Osteoblast (primary cell): Measurements from ENCODE around the gene AKT1S1. TPM values are rescaled to one million over a fixed set of nuclear protein-coding genes. Genes with fewer than 3 reads are reported as not detected.

Experiments
- DNase-seq: peaks from one replicate; pipeline ENCODE4 v3.0.0; 2011; ENCODE audit warnings: low spot score, mixed read lengths; ENCODE audit not compliant: insufficient read length; ENCODE audit errors: missing footprints
- H2AFZ ChIP-seq: 2 replicates; pipeline ENCODE4 v1.6.0; 2011; ENCODE audit warnings: mild to moderate bottlenecking, low read length
- H3K27ac ChIP-seq: 2 replicates; pipeline ENCODE4 v1.5.1; 2011; ENCODE audit warnings: mild to moderate bottlenecking, low read depth, low read length, moderate library complexity
- H3K27me3 ChIP-seq: 2 replicates; pipeline ENCODE4 v1.6.0; 2012; ENCODE audit warnings: mild to moderate bottlenecking, control low read depth, inconsistent platforms, low read length, moderate library complexity; ENCODE audit not compliant: insufficient read depth
- H3K36me3 ChIP-seq: 2 replicates; pipeline ENCODE4 v1.5.1; 2011; ENCODE audit warnings: mild to moderate bottlenecking, low read length, control low read depth, moderate library complexity; ENCODE audit not compliant: insufficient read depth
- H3K4me1 ChIP-seq: 2 replicates; pipeline ENCODE4 v1.5.1; 2011; ENCODE audit warnings: mild to moderate bottlenecking, low read length, control low read depth, moderate library complexity; ENCODE audit not compliant: insufficient read depth
- H3K4me2 ChIP-seq: 2 replicates; pipeline ENCODE4 v1.6.0; 2011; ENCODE audit warnings: mild to moderate bottlenecking, low read length; ENCODE audit not compliant: insufficient read depth
- H3K4me3 ChIP-seq: fragments of 200-600 bp; sonication (generic); 3 replicates; pipeline ENCODE4 v1.5.1; 2012; ENCODE audit warnings: mild to moderate bottlenecking, low read length, inconsistent platforms; ENCODE audit not compliant: insufficient read depth
- H3K79me2 ChIP-seq: 2 replicates; pipeline ENCODE4 v1.6.0; 2012; ENCODE audit warnings: mild to moderate bottlenecking, low read length, control low read depth, inconsistent platforms; ENCODE audit not compliant: insufficient read depth
- H3K9me3 ChIP-seq: 2 replicates; pipeline ENCODE4 v1.5.1; 2011; ENCODE audit warnings: low read depth, low read length, control low read depth
- H4K20me1 ChIP-seq: 2 replicates; pipeline ENCODE4 v1.6.0; 2012; ENCODE audit warnings: mild to moderate bottlenecking, low read length, control low read depth; ENCODE audit not compliant: insufficient read depth
- total RNA-seq: library from RNA; depleted of rRNA; stranded (reverse); fragments of >200 nt; gene quantifications from 2 replicates; pipeline ENCODE4 v1.2.3, GENCODE V29; 2012
- TF ChIP-seq, protein P1 (sequence below): IDR thresholded peaks from 2 replicates; pipeline ENCODE4 v1.5.1; 2011; ENCODE audit warnings: mild to moderate bottlenecking, low read depth, low read length, moderate library complexity; ENCODE audit errors: extremely low read depth

The AKT1S1 gene
- total RNA-seq, 1 donor: 13.4 TPM

- Histone ChIP-seq H3K4me3 (no peak overlapping the region), H3K4me2 (peak overlapping the region; percentile 94)
These were observed 2.5 kb downstream of the AKT1S1 start for GRCh38 chr19:49874503-49875157.

DNA sequence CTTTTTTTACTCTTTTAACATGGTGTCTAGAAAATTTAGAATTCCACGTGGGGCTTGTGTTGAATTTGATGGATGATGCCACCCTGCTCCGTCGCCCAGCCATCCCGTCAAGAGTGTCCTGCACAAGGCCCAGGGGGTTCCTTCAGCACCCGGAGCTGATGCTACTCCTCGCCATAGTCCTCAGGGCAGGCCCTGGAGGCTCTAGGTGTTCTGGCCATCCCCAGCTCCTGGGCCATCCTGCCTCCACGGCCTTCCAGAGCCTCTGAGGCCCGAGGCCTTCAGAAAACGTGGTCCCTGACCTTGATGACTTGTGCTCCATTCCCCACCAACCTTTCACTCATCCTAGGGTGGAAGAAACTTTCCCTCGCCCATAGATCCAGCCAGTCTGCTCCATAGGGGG lies 3.3 kb downstream of the AKT1S1 start:
- Histone ChIP-seq H3K9me3 (no peaks in the 10 kb centered on the region), H3K27me3 (no peaks in the 10 kb centered on the region), H3K36me3 (peaks cover 13% of the 10 kb centered on the region), H3K79me2 (peaks cover 62% of the 10 kb centered on the region), H2AFZ (no peak overlapping the region), H3K27ac (no peak overlapping the region), H3K4me3 (no peak overlapping the region), H3K4me1 (peaks cover 31% of the 10 kb centered on the region), H4K20me1 (peaks cover 4% of the 10 kb centered on the region), H3K4me2 (no peak overlapping the region)
- TF ChIP-seq, protein P1, sequence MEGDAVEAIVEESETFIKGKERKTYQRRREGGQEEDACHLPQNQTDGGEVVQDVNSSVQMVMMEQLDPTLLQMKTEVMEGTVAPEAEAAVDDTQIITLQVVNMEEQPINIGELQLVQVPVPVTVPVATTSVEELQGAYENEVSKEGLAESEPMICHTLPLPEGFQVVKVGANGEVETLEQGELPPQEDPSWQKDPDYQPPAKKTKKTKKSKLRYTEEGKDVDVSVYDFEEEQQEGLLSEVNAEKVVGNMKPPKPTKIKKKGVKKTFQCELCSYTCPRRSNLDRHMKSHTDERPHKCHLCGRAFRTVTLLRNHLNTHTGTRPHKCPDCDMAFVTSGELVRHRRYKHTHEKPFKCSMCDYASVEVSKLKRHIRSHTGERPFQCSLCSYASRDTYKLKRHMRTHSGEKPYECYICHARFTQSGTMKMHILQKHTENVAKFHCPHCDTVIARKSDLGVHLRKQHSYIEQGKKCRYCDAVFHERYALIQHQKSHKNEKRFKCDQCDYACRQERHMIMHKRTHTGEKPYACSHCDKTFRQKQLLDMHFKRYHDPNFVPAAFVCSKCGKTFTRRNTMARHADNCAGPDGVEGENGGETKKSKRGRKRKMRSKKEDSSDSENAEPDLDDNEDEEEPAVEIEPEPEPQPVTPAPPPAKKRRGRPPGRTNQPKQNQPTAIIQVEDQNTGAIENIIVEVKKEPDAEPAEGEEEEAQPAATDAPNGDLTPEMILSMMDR: no peak
- DNase-seq: no peak

More at GRCh38 chr19:49874503-49875157, 2.5 kb downstream of the AKT1S1 start:
- H3K36me3 ChIP-seq: peaks cover 18% of the 10 kb centered on the region
- TF ChIP-seq, protein P1: no peak
- H3K27ac ChIP-seq: no peak overlapping the region
- DNase-seq: no peak
- no peak overlapping the region for H2AFZ ChIP-seq
- H3K4me1 ChIP-seq: peaks cover 27% of the 10 kb centered on the region
- peaks cover 4% of the 10 kb centered on the region for H4K20me1 ChIP-seq
- H3K27me3 ChIP-seq: no peaks in the 10 kb centered on the region
- peaks cover 64% of the 10 kb centered on the region for H3K79me2 ChIP-seq
- H3K9me3 ChIP-seq: no peaks in the 10 kb centered on the region

DNA sequence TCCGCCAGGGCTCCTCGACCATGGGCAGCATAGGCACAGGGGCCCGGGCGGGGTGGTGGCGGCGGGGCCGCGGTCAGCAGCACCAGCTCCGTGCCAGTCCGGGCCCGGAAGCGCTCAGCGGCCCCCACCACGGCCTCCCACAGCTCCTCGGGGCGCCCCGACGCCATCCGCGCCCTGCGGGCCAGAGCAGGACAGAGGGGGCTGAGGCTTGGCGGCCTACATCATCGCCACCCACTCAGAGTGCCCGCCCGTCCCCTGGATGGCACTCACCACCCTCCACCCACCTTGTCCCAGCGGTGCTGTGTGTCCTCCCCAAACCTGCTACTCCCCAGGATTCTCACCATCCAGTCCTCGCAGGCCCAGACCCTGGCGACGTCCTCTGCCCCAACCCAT lies 4.0 kb downstream of the AKT1S1 start:
- no peak overlapping the region for H3K27ac ChIP-seq
- H3K4me2 ChIP-seq: no peak overlapping the region
- H4K20me1 ChIP-seq: no peaks in the 10 kb centered on the region
- H3K4me1 ChIP-seq: peaks cover 30% of the 10 kb centered on the region
- H3K79me2 ChIP-seq: peaks cover 58% of the 10 kb centered on the region
- no peak overlapping the region for H3K4me3 ChIP-seq
- no peak for DNase-seq
- H2AFZ ChIP-seq: no peak overlapping the region
- no peaks in the 10 kb centered on the region for H3K27me3 ChIP-seq
- H3K9me3 ChIP-seq: no peaks in the 10 kb centered on the region
- TF ChIP-seq, protein P1: no peak
- H3K36me3 ChIP-seq: peaks cover 13% of the 10 kb centered on the region

- no peak overlapping the region for H2AFZ ChIP-seq
- H3K4me2 ChIP-seq: no peak overlapping the region
- DNase-seq: no peak
- H3K4me1 ChIP-seq: peaks cover 32% of the 10 kb centered on the region
- H3K9me3 ChIP-seq: no peaks in the 10 kb centered on the region
- H3K27ac ChIP-seq: no peak overlapping the region
- H3K4me3 ChIP-seq: no peak overlapping the region
- TF ChIP-seq, protein P1: no peak
- H3K79me2 ChIP-seq: peaks cover 56% of the 10 kb centered on the region
- no peaks in the 10 kb centered on the region for H4K20me1 ChIP-seq
- H3K36me3 ChIP-seq: peaks cover 13% of the 10 kb centered on the region
- H3K27me3 ChIP-seq: no peaks in the 10 kb centered on the region
These were observed 4.7 kb downstream of the AKT1S1 start for GRCh38 chr19:49872245-49873128.
